M059J (cell line): Measurements from ENCODE around the gene PPP3CA. TPM values are rescaled to one million over a fixed set of nuclear protein-coding genes. Genes with fewer than 3 reads are reported as not detected.
A peak's percentile ranks its signal among the peaks of the same experiment; 100 is the strongest.

Experiments
- DNase-seq: peaks from one replicate; pipeline ENCODE4 v3.0.0-alpha.2; 2012; ENCODE audit warnings: low read depth
- total RNA-seq: library from RNA; depleted of rRNA; stranded (reverse); fragments of >200 nt; shearing (Covaris generic); gene quantifications from 2 replicates; pipeline ENCODE4 v1.2.3, GENCODE V29; 2014

Gene PPP3CA
- total RNA-seq, 1 experiment from 2014 or later, result 30.3 TPM

GRCh38 chr4:101177154-101177553, 170.2 kb downstream of the PPP3CA start:
- no peak for DNase-seq

DNA sequence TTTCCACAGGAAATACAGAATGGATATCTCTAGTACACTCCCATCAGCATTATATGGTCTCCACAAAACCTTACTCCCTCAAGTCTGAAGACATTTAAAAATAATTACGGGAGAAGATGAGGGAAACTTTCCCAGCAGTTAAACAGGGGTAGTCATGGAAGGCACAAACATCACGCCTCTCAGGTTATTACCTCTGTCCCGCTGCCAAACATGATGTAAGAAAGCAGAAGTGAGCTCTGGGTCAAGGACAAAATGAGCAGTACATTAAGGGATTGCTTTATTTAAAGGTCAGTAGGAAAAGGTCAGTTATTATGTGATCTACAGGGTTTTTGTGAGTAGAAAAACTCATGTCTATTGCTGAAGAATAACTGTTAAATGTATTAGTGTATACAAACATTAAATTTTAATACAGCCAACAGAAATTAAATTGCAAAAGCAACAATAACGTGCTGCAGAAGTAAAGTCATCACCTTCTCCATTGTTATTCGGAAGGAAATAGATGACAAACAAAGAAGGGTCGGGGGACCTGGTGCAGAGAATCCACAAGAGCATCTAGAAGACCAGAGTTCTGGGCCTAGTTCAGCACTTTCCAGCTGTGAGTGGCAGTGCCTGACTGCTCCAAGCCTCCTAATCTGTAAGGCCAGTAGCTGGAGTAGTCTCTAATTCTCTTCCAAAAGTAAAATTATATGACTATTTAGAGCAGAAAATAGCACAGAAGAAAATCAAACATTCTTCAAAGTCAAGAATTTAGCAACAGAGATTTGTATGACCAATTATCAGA, 171.2 kb downstream of the PPP3CA start:
- DNase-seq, result peak; percentile 8

DNA sequence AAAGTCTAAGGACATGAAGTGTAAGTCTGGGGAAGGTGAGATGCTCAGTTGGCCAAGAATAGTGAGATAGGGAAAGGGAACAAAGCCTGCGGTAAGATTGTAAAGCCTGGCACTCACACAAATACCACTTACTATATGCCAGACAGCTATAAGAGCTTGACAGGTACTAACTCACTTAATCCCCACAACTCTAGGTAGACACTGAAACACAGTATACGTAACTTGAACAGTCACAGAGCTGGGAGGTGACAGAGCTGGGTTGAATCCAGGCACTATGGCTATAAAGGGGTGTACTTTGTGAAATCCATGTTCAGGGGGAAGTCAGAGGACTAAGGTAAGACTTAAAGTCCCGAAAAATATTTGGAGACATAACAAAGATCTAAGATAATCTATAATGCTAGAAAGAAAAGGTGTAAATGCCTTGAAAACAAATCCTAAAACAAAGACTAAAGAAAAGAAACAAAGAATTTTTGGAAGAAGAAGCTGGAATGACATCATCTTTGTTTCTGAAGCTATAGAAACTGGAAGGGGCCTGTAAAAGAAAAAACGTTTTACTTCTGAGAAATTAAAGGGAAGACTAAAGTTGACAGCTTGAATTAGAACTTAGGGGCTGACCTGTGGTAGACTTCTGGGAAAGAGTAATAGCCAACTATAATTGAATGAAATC, 172.5 kb downstream of the PPP3CA start:
- no peak for DNase-seq

DNA sequence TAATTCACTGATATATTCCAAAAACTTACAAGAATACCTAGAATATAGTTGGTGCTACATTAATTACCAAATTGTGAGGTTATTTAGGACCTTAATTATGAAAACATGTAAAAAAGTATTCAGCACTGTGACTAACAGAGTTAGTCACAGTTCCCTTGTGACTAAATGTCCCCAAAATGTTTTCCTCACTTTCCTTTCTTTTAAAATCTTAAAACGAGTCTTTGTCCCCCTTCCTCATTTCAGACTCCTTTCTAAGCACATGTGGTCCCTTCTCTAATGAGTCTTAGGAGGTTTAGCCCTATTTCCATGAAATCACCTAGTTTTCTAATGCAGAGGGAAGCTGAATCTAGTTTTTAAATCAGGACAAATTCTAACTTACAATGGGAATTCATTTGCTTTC, 175.0 kb downstream of the PPP3CA start:
- no peak for DNase-seq

- peak; percentile 40 for DNase-seq
Measured at GRCh38 chr4:101171747-101172146, 175.6 kb downstream of the PPP3CA start.

DNA sequence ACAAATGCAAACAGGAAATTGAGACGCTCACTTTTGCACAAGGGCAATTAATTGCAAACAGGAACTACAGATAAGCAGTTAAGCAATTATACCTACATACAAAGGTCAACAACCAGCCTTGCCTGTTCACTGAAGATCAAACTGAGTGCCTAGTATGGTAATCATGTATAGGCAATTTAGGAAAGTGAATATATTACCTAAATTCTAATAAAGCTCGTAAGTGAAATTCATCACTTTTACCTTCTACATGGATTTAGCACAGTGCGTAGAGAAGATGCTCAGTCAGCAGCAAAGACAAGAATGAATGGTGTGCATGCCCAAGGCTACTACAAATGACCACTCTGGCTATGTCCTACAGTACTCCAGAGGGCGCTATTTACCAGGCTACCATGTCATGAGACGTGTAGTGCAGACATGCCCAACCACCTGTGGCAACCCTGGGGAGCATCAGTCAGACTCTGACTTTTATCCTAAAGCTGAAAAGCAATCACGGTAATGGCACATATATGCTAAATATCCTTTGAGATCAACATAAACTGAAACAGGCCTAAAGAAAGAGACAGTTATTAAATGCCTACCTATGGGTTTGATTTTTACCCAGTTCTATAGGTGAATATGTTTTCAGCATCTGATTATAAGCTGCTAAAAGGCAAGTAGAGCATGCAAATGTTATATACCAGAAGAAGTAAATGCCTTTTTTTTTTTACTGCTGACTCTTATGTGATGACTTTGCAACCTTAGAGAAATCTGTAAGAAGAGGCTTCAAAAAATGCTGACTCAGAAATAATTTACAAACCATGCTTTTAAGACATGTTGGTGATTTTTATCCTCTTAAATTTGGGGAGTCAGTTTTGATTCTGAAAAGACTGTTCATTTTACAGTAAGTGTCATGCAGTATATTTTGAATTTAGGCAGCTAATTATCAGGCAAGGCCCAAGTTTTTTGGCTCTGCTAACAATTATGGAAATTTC, 178.0 kb downstream of the PPP3CA start:
- DNase-seq, result peak; percentile 70

- peak; percentile 25 for DNase-seq
Measured at GRCh38 chr4:101163936-101164335, 183.4 kb downstream of the PPP3CA start.

GRCh38 chr4:101162990-101163380, 184.3 kb downstream of the PPP3CA start:
- no peak for DNase-seq

GRCh38 chr4:101160792-101161592, 186.3 kb downstream of the PPP3CA start:
- DNase-seq, result no peak

- DNase-seq, result no peak
Measured at GRCh38 chr4:101158507-101158906, 188.8 kb downstream of the PPP3CA start.

DNA sequence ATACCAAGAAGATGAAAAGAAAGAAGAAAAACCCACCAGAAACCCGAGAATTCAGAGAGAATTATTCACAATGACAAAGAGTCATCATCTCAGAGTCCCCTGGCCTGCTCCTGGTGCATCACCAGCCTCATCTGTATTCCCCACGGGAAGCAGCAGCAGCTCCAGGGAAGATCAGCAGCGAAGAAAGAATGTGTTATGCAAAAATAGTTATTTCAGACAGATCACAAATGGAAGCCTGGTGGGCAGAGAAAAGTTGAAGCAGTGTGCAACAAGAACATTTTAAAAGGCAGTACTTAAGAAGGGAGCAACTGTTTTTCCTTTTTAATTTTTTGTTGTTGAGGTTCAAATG, 189.2 kb downstream of the PPP3CA start:
- no peak for DNase-seq

- DNase-seq, result no peak
Measured at GRCh38 chr4:101157415-101158133, 189.8 kb downstream of the PPP3CA start.

DNA sequence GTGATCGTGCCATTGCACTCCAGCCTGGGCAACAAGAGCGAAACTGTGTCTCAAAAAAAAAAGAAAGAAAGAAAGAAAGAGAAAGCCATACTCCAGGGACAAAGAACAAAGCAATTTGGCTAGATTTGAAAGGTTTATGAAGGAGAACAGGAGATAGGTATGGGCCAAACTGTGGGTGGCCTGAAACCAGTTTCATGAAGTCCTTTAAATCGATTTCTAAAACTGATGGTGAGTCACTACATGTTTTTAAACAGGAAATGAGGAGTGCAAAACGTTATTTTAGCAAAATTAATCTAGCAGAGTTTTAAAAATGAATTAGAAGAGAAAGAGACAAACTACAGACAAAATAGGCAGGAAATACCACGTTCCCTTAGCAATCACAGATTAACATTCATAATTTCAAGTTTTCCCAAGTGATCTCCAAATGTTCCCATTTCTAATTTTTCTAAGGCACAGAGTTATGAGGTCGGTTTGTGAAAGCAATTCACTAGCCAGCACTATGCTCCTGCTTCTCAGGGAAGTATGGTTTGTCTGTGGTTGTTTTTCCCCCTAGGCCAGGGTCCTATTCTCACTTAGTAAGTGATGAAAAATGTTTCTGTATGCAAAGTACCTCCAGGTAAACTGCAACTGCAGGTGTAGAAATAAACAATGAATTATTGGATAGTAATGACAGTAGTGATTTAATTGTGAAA, 190.6 kb downstream of the PPP3CA start:
- no peak for DNase-seq

DNA sequence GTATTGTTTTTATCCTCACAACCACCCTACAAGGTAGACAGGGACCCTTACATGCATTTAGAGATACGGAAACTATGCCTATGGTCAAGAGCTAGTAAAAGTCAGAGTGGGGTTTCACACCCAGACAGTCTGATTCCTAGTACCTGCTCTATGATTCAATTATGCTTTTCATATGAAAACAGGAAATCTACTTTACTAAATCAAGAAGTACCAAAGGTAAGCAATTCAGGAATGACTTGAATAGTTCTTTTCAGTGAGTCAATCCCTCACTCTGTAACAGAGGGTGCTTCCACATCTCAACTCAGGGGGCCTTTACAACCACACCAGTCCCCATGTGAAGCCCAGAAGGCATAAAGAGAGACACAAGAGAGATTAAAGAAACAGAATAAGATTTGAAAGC, 191.4 kb downstream of the PPP3CA start:
- no peak for DNase-seq

GRCh38 chr4:101155368-101155767, 192.0 kb downstream of the PPP3CA start:
- peak; percentile 93 for DNase-seq

GRCh38 chr4:101153653-101154052, 193.7 kb downstream of the PPP3CA start:
- DNase-seq, result no peak

GRCh38 chr4:101152521-101152920, 194.8 kb downstream of the PPP3CA start:
- DNase-seq, result no peak

- DNase-seq, result no peak
Measured at GRCh38 chr4:101148551-101148950, 198.8 kb downstream of the PPP3CA start.

DNA sequence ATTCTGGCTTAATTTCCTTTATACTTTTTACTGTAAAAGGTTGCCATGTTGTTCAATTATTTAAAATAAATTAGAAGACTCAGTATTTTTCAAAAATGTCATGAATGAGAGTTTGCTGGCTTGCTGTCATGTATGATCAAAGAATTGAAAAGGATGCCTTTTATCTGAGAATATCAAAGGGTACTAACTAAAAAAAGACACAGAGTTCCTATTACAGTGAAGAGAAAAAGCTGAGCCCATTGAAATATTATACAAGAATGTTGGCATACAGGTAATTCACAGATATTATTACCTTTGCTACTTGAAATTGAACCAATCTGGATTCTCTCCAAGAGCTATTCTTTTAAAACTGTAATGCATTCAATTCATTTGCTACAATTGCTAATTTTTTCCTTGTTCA, 200.0 kb downstream of the PPP3CA start:
- no peak for DNase-seq

- DNase-seq, result no peak
Measured at GRCh38 chr4:101145021-101145420, 202.3 kb downstream of the PPP3CA start.
